HG03103 (cell line): ENCODE data around the gene PTPRG.
A peak's percentile ranks its signal among the peaks of the same experiment; 100 is the strongest.

Source experiments
- ATAC-seq: cut with Tn5 transposase; IDR thresholded peaks from one replicate; pipeline ENCODE4 v1.9.1; 2021; ENCODE audit warnings: low read depth; ENCODE audit not compliant: unreplicated experiment

Gene PTPRG

GRCh38 chr3:61877359-61878138 is 316.2 kb downstream of the PTPRG start:
- ATAC-seq = no peak

- ATAC-seq = no peak
Observed at GRCh38 chr3:61882253-61882652, 320.9 kb downstream of the PTPRG start.

GRCh38 chr3:61884794-61885193 is 323.4 kb downstream of the PTPRG start:
- no peak for ATAC-seq

- ATAC-seq = no peak
Observed at GRCh38 chr3:61885414-61885813, 324.0 kb downstream of the PTPRG start.

- ATAC-seq = no peak
Observed at GRCh38 chr3:61887206-61887605, 325.8 kb downstream of the PTPRG start.

- ATAC-seq = no peak
Observed at GRCh38 chr3:61889259-61889658, 327.9 kb downstream of the PTPRG start.

- no peak for ATAC-seq
Observed at GRCh38 chr3:61890167-61890566, 328.8 kb downstream of the PTPRG start.

- no peak for ATAC-seq
Observed at GRCh38 chr3:61890586-61890985, 329.2 kb downstream of the PTPRG start.

- ATAC-seq = no peak
Observed at GRCh38 chr3:61892891-61893290, 331.5 kb downstream of the PTPRG start.

- ATAC-seq = no peak
Observed at GRCh38 chr3:61893840-61894566, 332.6 kb downstream of the PTPRG start.

GRCh38 chr3:61894988-61895935 is 333.9 kb downstream of the PTPRG start:
- ATAC-seq = peak; percentile 97

GRCh38 chr3:61896251-61896650 is 334.9 kb downstream of the PTPRG start:
- ATAC-seq = no peak

- no peak for ATAC-seq
Observed at GRCh38 chr3:61897848-61898247, 336.5 kb downstream of the PTPRG start.

- ATAC-seq = no peak
Observed at GRCh38 chr3:61899700-61900462, 338.5 kb downstream of the PTPRG start.

- ATAC-seq = no peak
Observed at GRCh38 chr3:61901496-61901895, 340.1 kb downstream of the PTPRG start.

- no peak for ATAC-seq
Observed at GRCh38 chr3:61901986-61902385, 340.6 kb downstream of the PTPRG start.

GRCh38 chr3:61903074-61903473 is 341.7 kb downstream of the PTPRG start:
- ATAC-seq = no peak

GRCh38 chr3:61903931-61904657 is 342.7 kb downstream of the PTPRG start:
- ATAC-seq = no peak

GRCh38 chr3:61907210-61907795 is 345.9 kb downstream of the PTPRG start:
- ATAC-seq = no peak
